GM12874 (cell line): Measurements from ENCODE around the gene GLRA3.

ENCODE experiments used
- TF ChIP-seq, protein P1 (sequence below): IDR thresholded peaks from 2 replicates; pipeline ENCODE4 v1.5.1; 2011; ENCODE audit warnings: low read depth, mild to moderate bottlenecking, control low read depth, low read length, moderate library complexity; ENCODE audit not compliant: insufficient read depth

GLRA3 gene

DNA sequence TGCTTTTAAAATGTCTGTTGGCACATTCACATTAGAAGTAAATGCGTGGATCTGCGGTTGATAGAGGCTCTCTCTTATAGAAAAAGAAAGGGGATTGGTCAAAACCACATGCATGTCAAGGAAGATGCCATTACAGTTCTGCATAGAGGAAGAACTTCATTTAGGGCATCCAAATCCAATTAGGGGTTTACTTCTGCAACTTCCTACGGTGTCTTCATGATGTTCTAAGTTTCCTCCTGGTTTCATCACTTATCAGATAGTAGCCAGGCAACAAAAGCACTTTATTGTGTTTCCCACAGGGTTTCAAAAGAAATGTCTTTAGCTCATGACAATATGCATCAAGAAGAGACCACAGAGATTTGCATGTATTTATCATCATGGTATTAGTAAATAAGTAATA is 170.8 kb downstream of the GLRA3 start:
- TF ChIP-seq, protein P1, sequence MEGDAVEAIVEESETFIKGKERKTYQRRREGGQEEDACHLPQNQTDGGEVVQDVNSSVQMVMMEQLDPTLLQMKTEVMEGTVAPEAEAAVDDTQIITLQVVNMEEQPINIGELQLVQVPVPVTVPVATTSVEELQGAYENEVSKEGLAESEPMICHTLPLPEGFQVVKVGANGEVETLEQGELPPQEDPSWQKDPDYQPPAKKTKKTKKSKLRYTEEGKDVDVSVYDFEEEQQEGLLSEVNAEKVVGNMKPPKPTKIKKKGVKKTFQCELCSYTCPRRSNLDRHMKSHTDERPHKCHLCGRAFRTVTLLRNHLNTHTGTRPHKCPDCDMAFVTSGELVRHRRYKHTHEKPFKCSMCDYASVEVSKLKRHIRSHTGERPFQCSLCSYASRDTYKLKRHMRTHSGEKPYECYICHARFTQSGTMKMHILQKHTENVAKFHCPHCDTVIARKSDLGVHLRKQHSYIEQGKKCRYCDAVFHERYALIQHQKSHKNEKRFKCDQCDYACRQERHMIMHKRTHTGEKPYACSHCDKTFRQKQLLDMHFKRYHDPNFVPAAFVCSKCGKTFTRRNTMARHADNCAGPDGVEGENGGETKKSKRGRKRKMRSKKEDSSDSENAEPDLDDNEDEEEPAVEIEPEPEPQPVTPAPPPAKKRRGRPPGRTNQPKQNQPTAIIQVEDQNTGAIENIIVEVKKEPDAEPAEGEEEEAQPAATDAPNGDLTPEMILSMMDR = no peak

DNA sequence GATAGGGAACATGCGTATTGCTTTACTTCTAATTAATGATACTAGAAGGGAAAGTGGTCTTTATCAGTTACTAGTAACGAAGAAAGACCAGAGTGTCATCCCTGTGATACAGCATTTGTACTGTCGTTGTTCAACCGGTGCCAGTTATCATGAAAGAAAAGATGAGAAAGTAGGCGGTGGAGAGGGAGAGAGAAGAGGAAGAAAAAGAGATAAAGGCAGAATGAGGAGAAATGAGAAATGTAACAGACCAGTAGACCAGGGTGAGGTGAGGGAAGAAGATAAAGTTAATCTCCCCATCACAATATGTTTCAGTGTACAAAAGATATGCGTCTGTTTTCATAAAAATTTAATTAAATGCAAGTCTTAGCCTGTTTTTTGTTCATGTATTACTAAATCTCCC is 171.6 kb downstream of the GLRA3 start:
- TF ChIP-seq, protein P1 = no peak

DNA sequence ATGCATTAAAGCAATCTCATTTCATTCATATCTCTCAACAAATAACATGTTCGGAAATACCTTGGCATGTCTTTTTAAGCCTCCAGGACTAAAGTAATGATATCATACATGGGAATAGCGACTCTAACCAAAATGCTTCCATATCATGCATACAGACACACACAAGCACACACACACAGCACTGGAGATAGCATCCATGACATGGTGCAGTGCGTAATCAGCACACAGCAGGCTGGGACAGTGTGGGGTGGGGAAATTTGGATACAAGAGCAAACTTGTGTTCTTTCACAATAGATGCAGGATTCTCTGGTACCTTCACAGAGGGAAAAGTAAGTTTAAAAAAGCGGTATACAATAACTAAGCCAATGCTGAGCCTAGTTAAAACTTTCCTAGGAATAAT is 174.4 kb downstream of the GLRA3 start:
- TF ChIP-seq, protein P1 = no peak

DNA sequence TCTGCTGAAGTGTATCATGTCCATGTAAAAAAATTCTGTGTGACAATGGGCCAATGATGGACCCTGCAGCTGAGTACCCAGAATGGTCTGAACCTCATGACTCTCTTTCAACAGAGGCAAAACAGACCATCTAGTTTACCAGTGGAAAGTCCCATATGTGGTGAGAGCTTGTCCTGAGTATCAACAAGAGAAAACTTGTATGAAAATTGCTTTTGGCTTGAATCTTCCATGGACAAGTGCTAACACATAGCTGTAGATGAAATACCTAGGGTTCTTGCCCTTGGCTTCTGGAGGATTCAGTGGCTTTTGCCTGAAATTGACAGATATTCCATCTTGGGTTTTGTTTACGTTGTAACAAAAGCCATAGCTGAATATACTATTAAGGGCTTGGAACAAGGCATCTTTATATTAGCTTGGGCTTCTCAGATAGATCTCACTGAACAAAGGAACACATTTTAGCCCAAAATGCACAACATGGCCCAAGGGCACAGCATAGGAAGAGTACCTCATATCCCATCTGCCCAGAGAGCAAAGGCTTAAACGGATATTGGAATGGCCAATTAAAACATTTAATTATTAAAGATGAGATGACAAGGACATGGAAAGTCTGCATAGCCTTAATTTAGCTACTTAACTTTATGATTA is 178.2 kb downstream of the GLRA3 start:
- TF ChIP-seq, protein P1 = no peak

DNA sequence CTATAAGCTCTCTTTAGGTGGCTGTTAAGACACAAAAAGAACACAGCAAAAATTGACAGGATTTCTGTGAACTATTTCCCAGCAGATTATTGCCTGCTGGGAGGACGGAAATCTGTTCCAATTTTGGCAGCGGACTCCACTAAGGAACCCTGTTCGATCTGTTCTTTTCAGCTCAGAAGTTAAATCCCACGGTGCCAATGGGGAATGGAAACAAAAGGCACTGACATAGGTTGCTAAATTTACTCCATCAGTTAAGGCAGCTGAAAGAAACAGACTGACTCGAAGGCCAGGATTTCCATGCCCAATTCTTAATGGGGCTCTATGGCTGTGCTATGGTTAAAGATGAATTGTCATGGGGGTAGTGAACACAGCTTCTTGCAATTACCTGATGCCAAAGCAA is 180.2 kb downstream of the GLRA3 start:
- TF ChIP-seq, protein P1 = no peak

DNA sequence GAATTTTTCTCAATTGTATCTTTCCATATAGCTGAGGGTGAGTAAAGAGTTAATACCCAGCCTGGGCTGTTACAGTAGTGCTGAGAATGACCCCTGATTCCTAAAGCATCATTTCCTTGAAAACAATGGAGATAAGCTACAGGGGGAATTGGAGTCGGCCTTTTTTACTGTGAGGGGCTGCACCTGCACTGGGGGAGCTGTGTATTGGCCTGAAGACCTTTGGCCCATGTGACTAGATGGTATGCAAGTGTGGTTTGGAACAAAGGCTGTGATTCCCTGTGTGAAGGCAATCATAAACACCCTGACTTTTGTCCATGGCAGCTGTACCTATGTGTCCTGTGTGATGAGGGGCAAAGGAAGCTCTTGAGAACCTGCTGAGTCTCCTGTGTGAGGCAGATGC is 182.7 kb downstream of the GLRA3 start:
- TF ChIP-seq, protein P1 = no peak

DNA sequence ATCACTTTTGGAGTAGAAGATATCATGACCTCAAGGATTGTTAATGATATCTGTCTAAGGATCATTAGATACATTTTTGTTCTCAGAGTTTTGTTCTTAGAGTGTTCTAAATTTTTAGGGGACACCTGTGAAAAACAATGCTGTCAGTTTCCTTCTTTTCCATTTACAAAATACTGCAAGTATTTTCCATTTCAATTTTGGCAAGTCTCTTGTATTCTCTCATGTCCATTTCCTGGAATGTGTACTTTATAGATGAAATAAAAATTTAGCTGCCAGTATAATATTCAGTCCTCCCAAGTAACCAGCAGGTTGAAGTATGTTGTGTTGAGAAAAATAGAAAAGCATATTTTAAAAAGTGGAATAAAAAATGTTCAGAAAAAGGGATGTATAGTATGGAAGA is 188.9 kb downstream of the GLRA3 start:
- TF ChIP-seq, protein P1 = no peak

DNA sequence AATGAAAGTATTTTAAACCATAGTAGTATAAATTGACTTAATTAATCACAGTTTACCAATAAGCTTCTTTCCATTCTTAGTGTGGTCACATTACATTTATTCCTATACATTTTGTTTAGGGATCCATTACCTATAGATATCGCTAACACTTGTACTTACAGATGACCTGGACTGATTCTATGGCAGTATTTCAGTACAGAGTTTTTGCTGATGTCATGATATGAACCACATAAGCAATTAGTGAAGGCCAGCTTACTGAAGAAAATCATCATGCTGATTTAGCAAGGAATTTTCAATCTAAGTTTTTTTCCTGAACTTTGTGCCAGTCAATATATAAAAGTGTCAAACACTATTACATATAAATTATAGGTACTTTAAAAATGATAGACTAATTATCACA is 193.3 kb downstream of the GLRA3 start:
- TF ChIP-seq, protein P1 = no peak
